Endometrium (tissue), 2 donors: ENCODE measurements around the gene BBC3.

ENCODE experiments used
- FAIRE-seq: peaks from 2 replicates; lab custom pipeline; 2012; peaks lifted over from hg19 to GRCh38; lab: Jason Lieb, UNC
- donor health status: control.
- donor health status: control.

The BBC3 gene

GRCh38 chr19:47188507-47189033 is 42.4 kb downstream of the BBC3 start:
- no peak for FAIRE-seq

- no peak for FAIRE-seq
Measured at GRCh38 chr19:47187797-47188196, 43.2 kb downstream of the BBC3 start.

DNA sequence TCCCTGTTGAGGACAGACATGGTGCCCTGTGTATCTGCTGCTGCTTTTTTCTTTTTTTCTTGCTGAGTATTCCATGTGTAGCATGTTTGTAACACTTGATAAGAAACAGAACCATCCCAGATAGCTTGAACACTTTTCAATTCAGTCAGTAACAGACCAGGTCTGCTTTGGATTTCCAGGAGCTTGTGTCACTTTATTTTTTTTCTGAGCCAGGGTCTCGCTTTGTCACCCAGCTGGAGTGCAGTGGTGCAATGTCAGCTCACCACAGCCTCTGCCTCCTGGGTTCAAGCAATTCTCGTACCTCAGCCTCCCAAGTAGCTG is 43.7 kb downstream of the BBC3 start:
- FAIRE-seq, result no peak

DNA sequence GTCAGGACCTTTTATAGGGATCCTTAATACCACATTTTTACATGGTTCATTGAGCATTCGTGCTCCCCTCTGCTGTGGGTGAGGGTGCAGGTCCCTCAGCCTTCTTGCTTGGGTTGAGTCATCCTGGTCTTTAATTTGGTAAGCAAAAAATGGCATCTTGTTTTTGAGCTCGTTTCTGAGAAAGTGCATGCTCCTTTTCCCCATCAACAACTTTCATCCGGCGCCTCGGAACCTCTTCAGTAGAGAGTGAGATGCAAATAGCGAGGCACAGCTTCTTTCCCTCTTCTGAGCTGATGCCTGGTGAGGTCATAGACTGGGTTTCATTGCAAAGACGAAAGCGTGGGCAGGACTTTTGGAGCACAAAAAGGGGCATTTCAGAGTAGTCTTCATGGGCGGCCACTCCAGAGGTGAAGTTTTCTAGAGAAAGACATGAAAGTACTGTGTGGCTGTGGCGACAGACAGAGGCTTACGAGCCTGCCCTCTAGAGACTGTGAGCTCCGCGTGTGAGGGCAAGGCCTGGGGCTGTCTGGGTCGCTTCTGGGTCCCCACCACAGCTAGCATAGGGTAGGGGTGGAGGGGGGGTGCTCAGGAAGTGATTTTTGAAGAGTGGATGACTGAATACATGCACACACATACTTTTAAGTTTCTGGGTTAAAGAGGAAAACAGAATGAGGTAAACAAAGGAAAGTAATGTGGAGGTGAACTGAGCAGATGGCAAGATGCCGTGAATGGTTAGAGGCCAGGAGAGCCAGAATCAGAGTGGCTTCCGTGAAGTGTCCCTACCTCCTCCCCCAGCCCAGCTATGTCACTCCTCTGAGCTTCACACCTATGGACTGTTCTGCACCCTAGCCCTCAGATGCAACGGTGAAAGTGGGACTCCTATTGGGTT is 44.3 kb downstream of the BBC3 start:
- no peak for FAIRE-seq

DNA sequence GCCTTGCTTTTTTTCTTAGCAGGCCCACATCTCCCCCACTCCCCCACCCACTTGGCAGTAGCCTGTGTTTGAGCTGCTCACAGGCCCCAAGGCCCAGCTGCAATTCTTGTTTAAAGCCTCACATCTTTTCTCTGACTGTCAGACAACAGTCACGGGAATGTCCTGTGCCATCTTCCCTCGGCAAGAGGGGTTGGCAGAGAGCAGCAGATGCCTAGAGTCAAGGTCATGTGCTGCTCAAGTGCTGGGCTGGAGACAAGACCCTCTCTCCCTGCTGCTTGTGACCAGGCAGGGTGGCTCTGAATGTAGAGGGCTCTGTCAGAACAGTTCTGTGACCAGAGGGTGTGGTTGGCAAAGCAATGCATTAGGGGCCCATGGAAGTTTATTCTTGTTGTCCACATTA is 47.4 kb downstream of the BBC3 start:
- FAIRE-seq, result no peak

DNA sequence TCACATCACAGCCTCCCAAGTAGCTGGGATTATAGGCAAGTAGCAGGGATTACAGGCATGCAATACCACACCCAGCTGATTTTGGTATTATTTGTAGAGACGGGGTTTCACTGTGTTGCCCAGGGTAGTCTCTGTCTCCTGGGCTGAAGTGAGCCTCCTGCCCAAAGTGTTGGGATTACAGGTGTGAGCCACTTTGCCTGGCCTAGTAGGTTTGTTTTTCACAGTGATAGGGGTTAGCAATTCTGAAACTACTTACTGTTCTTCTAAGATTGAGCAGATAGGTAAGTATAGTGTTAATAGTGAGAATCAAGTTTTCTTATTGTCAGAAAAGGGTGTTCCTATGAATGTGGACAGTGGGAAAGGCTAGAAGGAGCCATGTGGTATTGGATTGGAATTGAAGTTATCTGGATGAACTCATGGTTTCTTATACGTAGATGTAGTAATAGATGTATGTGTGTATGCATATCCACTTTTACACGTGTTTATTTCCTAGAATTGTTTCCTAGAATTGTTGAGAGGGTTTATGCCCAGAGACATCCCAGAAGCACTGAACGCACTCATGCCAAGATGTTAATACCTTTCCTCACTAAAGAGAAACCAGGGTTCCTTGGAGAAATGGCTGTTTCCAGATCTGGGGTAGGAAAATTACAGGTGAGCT is 51.2 kb downstream of the BBC3 start:
- FAIRE-seq, result no peak

- FAIRE-seq, result no peak
Measured at GRCh38 chr19:47176627-47177090, 54.3 kb downstream of the BBC3 start.

DNA sequence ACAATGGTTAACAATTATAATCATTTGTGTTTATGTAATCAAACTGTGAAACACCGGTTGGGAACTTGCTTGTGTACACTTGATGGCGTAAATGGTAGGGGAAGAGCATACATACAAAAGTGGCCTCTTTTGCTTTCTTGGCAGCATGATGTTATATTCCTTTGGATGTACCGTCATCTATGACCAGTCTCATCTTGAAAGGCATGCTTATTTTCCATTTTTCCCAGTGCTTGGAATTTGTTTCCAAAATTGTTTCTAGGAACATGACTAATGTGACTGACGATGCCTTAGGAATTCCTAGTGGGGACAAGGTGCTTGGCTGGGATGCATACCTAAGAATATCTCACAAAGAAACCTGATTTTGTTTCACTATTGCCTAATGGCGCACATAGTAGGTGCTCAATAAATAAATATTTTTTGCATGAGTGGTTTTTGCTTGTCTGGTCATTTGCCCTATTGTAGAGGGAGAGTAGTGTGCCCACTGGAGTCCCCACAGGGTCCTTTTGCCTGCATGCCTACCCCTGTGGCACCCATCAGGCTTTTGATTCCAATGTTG is 54.9 kb downstream of the BBC3 start:
- FAIRE-seq, result no peak

DNA sequence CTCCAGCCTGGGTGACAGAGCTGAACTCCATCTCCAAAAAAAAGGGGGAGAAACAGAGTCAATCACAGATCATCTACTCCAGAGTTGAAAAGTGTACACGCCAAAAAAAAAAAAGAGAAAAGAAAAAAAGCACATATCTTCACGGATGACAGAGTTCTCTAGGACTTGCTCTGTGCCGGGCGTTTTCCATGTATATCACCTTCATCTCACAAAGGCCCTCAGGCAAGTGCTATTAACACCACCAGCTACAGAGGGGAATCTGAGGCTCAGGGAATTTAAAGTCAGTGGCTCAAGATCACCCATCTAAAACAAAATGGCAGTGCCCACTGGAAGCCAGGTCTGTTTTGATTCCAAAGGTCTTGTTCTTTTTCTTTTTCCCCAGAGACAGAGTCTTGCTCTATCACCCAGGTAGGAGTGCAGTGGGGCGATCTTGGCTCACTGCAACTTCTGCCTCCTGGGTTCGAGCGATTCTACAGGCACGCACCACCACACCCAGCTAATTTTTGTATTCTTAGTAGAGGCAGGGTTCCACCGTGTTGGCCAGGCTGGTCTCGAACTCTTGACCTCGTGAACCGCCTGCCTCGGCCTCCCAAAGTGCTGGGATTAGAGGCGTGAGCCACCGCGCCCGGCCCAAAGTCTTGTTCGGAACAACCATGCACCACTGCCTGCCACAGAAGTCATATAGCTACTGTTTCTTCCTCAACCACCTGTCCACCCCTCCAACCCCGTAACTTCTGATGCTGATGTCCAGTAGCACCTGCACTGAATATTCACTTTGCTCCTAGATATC is 58.1 kb downstream of the BBC3 start:
- no peak for FAIRE-seq
